ENCODE data around the gene TMEM80. TPM values are rescaled to one million over a fixed set of nuclear protein-coding genes. Genes with fewer than 3 reads are reported as not detected.
A peak's percentile ranks its signal among the peaks of the same experiment; 100 is the strongest.
"Not testable (repeated sequence)": the region's sequence is repeated elsewhere in the genome, so short reads cannot be mapped to it uniquely, and the experiment has no call there.

TMEM80 gene
- total RNA-seq, 4 donors from 2014 or later, result 10.7 to 58.9 (median 44.5) TPM

DNA sequence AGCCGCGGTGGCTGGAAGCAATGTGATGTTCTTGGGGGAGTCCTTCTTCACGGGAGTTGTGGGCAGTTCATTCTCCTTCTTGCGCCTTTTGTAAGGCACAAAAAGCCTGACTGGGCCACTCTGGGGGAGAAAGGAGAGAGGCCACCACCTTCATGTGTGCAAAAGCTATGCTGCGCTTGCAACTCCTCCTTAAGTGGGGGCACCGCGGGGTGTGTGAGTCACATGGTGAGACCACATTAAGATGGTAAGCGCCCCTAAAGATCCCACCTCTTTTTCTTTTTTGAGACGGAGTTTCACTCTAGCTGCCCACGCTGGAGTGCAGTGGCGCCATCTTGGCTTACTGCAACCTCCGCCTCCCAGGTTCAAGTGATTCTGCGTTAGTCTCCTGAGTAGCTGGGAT lies 14.6 kb upstream of the TMEM80 start:
- Histone ChIP-seq H3K4me3 (no peak overlapping the region), H3K36me3 (peaks cover 0 to 55% (median 3%) of the 10 kb centered on the region in 3 donors), H3K27me3 (no peaks in the 10 kb centered on the region), H3K9me3 (no peaks in the 10 kb centered on the region), H3K27ac (no peak overlapping the region), H3K4me1 (no peaks in the 10 kb centered on the region)
- TF ChIP-seq POLR2A (IDR thresholded peaks at IDR 0.05), result no peak
- TF ChIP-seq, protein P1, sequence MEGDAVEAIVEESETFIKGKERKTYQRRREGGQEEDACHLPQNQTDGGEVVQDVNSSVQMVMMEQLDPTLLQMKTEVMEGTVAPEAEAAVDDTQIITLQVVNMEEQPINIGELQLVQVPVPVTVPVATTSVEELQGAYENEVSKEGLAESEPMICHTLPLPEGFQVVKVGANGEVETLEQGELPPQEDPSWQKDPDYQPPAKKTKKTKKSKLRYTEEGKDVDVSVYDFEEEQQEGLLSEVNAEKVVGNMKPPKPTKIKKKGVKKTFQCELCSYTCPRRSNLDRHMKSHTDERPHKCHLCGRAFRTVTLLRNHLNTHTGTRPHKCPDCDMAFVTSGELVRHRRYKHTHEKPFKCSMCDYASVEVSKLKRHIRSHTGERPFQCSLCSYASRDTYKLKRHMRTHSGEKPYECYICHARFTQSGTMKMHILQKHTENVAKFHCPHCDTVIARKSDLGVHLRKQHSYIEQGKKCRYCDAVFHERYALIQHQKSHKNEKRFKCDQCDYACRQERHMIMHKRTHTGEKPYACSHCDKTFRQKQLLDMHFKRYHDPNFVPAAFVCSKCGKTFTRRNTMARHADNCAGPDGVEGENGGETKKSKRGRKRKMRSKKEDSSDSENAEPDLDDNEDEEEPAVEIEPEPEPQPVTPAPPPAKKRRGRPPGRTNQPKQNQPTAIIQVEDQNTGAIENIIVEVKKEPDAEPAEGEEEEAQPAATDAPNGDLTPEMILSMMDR (IDR thresholded peaks at IDR 0.05), result no peak
- no peak for DNase-seq

DNA sequence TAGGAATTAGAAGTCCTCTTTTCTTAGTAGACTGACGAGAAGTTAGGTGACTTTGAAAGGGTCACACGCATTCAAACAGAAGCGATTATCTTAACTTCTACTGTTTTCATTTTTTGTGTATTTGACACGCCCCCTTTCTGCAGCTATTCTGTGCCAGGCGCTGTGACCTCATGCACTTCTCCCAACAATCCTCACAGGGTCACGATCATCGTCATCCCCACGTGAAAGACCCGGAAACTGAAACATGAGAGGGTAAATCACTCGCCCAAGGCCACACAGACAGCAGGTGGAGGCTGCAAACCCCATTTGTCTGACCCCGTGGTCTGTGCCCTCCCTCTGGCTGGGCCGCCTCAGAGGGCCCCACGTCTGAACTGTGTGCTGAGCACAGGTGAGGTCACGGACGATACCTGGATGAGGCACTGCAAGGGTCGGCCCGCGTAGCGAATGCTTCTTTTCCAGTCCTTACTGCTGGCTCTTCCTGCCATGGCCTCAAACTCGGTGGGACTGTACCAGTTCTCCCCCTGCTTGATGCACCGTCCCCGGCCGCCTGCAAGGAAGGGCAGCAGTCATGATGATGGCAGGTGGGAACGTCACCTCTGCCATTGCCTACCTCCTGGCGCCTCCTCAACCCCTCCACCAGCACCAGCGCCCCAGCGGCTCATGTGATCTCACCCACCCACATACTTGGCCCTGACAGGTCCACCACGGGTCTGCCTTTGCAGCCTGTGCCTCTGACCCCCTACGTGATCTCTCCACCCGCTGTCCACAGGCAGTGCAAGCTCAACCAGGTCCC lies 9.0 kb upstream of the TMEM80 start:
- Histone ChIP-seq H3K4me1 (peaks cover 0 to 7% (median 0%) of the 10 kb centered on the region in 4 donors), H3K4me3 (no peak overlapping the region), H3K27ac (no peak overlapping the region), H3K36me3 (peaks cover 0 to 66% (median 3%) of the 10 kb centered on the region in 3 donors), H3K9me3 (no peaks in the 10 kb centered on the region), H3K27me3 (no peaks in the 10 kb centered on the region)
- TF ChIP-seq, protein P1 (IDR thresholded peaks at IDR 0.05), result no peak
- no peak for TF ChIP-seq POLR2A (IDR thresholded peaks at IDR 0.05)
- no peak for DNase-seq

DNA sequence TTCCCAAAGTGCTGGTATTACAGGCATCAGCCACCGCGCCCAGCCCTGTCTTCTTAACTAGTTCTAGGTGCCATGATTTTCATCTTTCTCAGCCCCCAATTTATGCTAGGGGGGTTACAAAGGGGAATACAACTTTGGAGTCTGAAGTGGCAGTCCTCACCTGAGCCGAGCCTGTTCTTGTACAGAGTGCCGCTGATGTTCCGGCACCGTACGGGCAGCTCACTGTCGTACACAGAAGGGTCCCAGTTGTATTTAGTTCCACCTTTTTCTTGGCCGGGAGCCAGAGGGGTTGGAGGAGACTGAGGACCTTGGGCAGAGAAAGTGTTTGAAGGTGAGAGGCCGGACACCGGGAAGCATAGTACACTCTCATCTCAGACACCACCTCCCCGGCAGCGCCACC lies 7.9 kb upstream of the TMEM80 start:
- no peaks in the 10 kb centered on the region for H3K27me3 ChIP-seq
- H3K27ac ChIP-seq, result no peak overlapping the region
- no peaks in the 10 kb centered on the region for H3K9me3 ChIP-seq
- no peak for DNase-seq
- TF ChIP-seq, protein P1 (IDR thresholded peaks at IDR 0.05), result no peak
- TF ChIP-seq POLR2A (IDR thresholded peaks at IDR 0.05), result no peak
- peaks cover 0 to 7% (median 0%) of the 10 kb centered on the region in 4 donors for H3K4me1 ChIP-seq
- H3K36me3 ChIP-seq, result peaks cover 0 to 66% (median 3%) of the 10 kb centered on the region in 3 donors
- H3K4me3 ChIP-seq, result no peak overlapping the region

DNA sequence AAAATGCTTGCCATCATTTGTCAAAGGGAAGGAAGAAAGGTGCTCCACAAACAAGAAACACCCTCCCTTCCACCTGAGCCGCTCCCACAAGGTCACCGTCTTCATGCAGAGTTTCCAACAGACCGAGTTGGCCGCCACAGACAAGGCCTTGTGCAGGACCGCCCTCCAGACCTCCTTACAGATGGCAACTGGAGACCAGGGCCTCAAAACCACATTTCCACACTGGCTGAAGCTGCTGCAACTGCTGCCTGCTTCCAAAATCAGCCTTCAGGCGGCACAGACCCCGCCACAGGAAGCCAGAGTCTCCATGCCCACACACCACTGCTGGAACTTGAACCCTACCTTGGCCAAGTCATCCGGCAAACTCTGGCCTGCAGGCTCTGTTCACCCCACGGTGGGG lies 6.9 kb upstream of the TMEM80 start:
- no peak overlapping the region for H3K27ac ChIP-seq

DNA sequence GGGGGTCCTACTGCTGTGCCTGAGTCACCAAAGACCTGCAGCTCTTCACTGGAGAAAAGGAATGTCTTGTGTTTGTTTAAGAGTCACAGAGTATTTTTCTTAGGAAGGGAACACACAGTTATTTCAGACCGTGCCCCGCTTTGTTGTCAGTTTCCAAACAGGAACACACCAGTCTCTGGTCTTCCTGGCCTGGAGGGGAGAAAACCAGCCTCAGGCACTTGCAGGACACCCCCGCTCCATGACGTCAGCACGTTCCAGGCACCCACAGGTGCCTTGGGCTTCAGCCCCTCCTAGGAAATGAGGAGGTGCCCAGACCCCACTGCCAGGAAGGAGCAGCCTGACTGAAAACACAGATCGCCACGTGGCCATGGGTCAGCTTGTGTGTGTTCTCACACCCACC lies 6.0 kb upstream of the TMEM80 start:
- Histone ChIP-seq H3K9me3 (no peaks in the 10 kb centered on the region), H3K4me3 (no peak overlapping the region), H3K4me1 (peaks cover 3 to 21% (median 14%) of the 10 kb centered on the region in 4 donors), H3K27ac (no peak overlapping the region), H3K36me3 (peaks cover 0 to 51% (median under 1%) of the 10 kb centered on the region in 3 donors), H3K27me3 (no peaks in the 10 kb centered on the region)
- TF ChIP-seq POLR2A (IDR thresholded peaks at IDR 0.05), result no peak
- TF ChIP-seq, protein P1 (IDR thresholded peaks at IDR 0.05), result no peak
- DNase-seq, result peak in 1 of 3 donors; percentile 43

More for the DNA sequence above, 6.9 kb upstream of the TMEM80 start:
- DNase-seq, result peak in 1 of 3 donors; percentile 40
- TF ChIP-seq POLR2A (IDR thresholded peaks at IDR 0.05), result no peak
- TF ChIP-seq, protein P1 (IDR thresholded peaks at IDR 0.05), result no peak
- no peak overlapping the region for H3K4me3 ChIP-seq
- peaks cover 0 to 60% (median 3%) of the 10 kb centered on the region in 3 donors for H3K36me3 ChIP-seq
- no peaks in the 10 kb centered on the region for H3K27me3 ChIP-seq
- no peaks in the 10 kb centered on the region for H3K9me3 ChIP-seq
- H3K4me1 ChIP-seq, result peaks cover 0 to 12% (median 5%) of the 10 kb centered on the region in 4 donors

DNA sequence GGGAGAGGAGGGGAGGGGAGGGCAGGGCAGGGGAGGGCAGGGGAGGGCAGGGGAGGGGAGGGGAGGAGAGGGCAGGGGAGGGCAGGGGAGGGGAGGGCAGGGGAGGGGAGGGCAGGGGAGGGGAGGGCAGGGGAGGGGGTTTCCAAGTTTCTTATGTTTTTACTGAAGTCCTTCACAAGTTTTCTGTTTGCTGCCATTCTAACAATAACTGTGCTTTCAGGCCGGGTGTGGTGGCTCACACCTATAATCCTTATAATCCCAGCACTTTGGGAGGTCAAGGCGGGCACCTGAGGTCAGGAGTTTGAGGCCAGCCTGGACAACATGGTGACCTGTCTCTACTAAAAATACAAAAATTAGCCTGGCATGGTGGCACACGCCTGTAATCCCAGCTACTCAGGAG lies 5.4 kb upstream of the TMEM80 start:
- not testable (repeated sequence) for H3K9me3 ChIP-seq, H3K27me3 ChIP-seq, H3K27ac ChIP-seq, DNase-seq, H3K4me3 ChIP-seq
- H3K4me1 ChIP-seq, result peaks cover 3 to 22% (median 15%) of the 10 kb centered on the region in 4 donors
- peaks cover 0 to 45% (median 0%) of the 10 kb centered on the region in 3 donors for H3K36me3 ChIP-seq

Measured in Peyer's patch (tissue), 4 donors.